HUES48 (cell line): ENCODE measurements around the gene CNTNAP3.
"Not testable (repeated sequence)": the region's sequence is repeated elsewhere in the genome, so short reads cannot be mapped to it uniquely, and the experiment has no call there.

Experiments used
- H3K27ac ChIP-seq: one replicate; pipeline ENCODE4 v1.7.0; 2013; ENCODE audit warnings: low read depth, low read length, inconsistent platforms
- H3K27me3 ChIP-seq: 2 replicates; pipeline ENCODE4 v1.6.1; 2013; ENCODE audit warnings: mild to moderate bottlenecking, low read length; ENCODE audit not compliant: control insufficient read depth, insufficient read depth
- H3K36me3 ChIP-seq: 2 replicates; pipeline ENCODE4 v1.6.1; 2013; ENCODE audit warnings: low read length; ENCODE audit not compliant: control insufficient read depth, insufficient read depth
- H3K4me1 ChIP-seq: 2 replicates; pipeline ENCODE4 v1.6.1; 2013; ENCODE audit warnings: mild to moderate bottlenecking, low read length; ENCODE audit not compliant: control insufficient read depth, insufficient read depth
- H3K4me3 ChIP-seq: 2 replicates; pipeline ENCODE4 v1.5.1; 2013; ENCODE audit warnings: mild to moderate bottlenecking, low read depth, low read length
- H3K9ac ChIP-seq: 2 replicates; pipeline ENCODE4 v1.6.1; 2013; ENCODE audit warnings: mild to moderate bottlenecking, low read depth, low read length, moderate library complexity
- H3K9me3 ChIP-seq: 2 replicates; pipeline ENCODE4 v1.6.1; 2013; ENCODE audit warnings: low read length; ENCODE audit not compliant: control insufficient read depth, insufficient read depth

Gene CNTNAP3

DNA sequence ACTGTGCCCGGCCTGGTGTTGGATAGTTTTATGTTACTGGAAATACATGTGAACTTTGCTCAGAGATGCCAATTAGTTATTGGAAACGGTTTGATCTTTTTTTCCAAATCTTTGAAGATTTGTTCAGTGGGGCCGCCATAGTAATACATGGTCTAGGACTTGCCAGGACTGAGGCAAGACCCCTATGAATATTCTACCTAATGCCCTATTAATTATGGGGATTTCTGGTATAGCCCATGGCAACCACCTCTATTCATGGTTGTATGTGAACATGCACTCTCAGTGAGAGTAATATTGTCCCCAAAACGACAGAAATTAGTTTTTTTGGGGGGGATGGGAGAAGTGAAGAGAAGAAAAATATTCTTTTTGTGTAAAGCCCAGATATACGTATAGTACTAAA lies 220.3 kb downstream of the CNTNAP3 start:
- not testable (repeated sequence) for H3K27ac ChIP-seq, H3K4me3 ChIP-seq, H3K36me3 ChIP-seq, H3K27me3 ChIP-seq, H3K4me1 ChIP-seq, H3K9me3 ChIP-seq, H3K9ac ChIP-seq

DNA sequence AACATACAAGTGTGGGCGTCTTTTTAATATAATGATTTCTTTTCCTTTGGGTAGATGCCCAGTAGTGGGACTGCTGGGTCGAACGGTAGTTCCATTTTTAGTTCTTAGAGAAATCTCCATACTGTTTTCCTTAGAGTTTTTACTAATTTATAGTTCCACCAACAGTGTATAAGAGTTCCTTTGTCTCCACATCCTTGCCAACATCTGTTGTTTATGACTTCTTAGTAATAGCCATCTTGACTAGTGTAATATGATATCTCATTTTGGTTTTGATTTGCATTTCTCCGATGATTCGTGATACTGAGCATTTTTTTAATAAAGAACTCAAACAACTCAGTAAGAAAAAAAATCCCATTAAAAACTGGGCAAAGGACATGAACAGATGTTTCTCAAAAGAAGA lies 225.0 kb downstream of the CNTNAP3 start:
- not testable (repeated sequence) for H3K9me3 ChIP-seq

DNA sequence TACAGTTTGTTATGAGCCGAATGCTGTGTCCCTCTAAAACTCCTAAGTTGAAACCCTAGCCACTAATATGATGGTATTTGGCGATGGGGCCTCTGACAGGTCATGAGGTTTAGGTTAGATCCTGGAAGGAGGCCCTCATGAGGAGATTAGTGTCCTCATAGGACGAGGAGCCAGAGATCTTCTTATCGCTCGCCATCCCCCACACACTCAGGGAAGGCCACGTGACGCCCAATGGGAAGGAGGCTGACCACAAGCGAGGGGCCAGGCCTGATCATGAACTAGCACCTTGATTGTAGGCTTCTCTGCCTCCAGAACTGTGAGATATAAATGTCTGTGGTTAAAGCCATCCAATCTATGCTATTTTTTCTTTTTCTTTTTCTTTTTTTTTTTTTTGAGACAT lies 233.5 kb downstream of the CNTNAP3 start:
- not testable (repeated sequence) for H3K27me3 ChIP-seq, H3K27ac ChIP-seq, H3K4me3 ChIP-seq, H3K36me3 ChIP-seq, H3K9me3 ChIP-seq, H3K4me1 ChIP-seq, H3K9ac ChIP-seq

More for the DNA sequence above, 225.0 kb downstream of the CNTNAP3 start:
- H3K27me3 ChIP-seq, H3K36me3 ChIP-seq, H3K4me3 ChIP-seq, H3K27ac ChIP-seq, H3K4me1 ChIP-seq, H3K9ac ChIP-seq: not testable (repeated sequence)

GRCh38 chr9:39046833-39047232 lies 241.1 kb downstream of the CNTNAP3 start:
- not testable (repeated sequence) for H3K4me1 ChIP-seq, H3K9ac ChIP-seq, H3K36me3 ChIP-seq, H3K4me3 ChIP-seq, H3K27me3 ChIP-seq, H3K27ac ChIP-seq
- peaks cover 11% of the 10 kb centered on the region for H3K9me3 ChIP-seq

GRCh38 chr9:39042352-39042803 lies 245.6 kb downstream of the CNTNAP3 start:
- not testable (repeated sequence) for H3K4me1 ChIP-seq, H3K27me3 ChIP-seq, H3K36me3 ChIP-seq, H3K27ac ChIP-seq, H3K4me3 ChIP-seq, H3K9ac ChIP-seq
- peaks cover 14% of the 10 kb centered on the region for H3K9me3 ChIP-seq

GRCh38 chr9:39041774-39042173 lies 246.2 kb downstream of the CNTNAP3 start:
- H3K4me1 ChIP-seq, H3K9me3 ChIP-seq, H3K4me3 ChIP-seq: not testable (repeated sequence)

GRCh38 chr9:39039148-39039547 lies 248.8 kb downstream of the CNTNAP3 start:
- H3K27ac ChIP-seq, H3K4me1 ChIP-seq, H3K9ac ChIP-seq, H3K36me3 ChIP-seq, H3K9me3 ChIP-seq, H3K4me3 ChIP-seq, H3K27me3 ChIP-seq: not testable (repeated sequence)

More at GRCh38 chr9:39041774-39042173, 246.2 kb downstream of the CNTNAP3 start:
- H3K27ac ChIP-seq, H3K9ac ChIP-seq, H3K27me3 ChIP-seq, H3K36me3 ChIP-seq: not testable (repeated sequence)

DNA sequence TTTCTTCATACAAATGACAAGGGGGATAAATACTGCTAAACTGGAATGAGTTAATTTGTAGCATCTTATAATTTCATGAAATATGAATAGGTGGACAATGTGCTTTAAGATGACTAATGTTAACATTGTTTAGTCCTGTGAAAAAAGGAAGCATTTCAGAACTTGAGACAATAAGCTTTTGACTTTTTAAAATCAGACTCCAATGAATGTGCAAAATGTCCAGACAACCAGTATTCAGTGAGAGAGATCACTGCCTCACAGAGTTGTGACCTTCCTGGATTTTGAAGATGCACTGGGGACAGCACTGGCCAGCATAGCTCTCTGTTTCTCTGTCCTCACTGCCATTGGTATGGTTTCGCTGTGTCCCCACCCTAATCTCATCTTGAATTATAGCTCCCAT lies 249.7 kb downstream of the CNTNAP3 start:
- H3K4me1 ChIP-seq, H3K36me3 ChIP-seq, H3K9ac ChIP-seq, H3K4me3 ChIP-seq, H3K9me3 ChIP-seq, H3K27me3 ChIP-seq, H3K27ac ChIP-seq: not testable (repeated sequence)

DNA sequence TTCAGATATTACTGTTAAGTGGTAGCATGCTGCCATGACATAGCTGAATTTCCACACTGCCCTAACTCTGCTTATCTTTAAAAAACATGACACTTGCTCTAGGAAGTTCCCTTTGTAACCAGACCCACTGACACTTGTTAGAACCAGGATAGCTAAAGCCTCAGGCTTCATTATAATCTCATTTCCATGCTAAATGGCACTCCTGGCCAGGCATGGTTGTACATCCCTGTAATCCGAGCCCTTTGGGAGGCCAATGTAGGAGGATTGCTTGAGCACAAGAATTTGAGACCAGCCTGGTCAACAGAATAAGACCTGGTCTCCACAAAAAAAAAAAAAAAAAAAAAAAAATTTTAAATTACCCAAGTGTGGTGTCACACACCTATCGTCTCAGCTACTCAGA lies 254.1 kb downstream of the CNTNAP3 start:
- H3K27ac ChIP-seq, H3K4me3 ChIP-seq, H3K4me1 ChIP-seq, H3K36me3 ChIP-seq, H3K9ac ChIP-seq, H3K27me3 ChIP-seq, H3K9me3 ChIP-seq: not testable (repeated sequence)

DNA sequence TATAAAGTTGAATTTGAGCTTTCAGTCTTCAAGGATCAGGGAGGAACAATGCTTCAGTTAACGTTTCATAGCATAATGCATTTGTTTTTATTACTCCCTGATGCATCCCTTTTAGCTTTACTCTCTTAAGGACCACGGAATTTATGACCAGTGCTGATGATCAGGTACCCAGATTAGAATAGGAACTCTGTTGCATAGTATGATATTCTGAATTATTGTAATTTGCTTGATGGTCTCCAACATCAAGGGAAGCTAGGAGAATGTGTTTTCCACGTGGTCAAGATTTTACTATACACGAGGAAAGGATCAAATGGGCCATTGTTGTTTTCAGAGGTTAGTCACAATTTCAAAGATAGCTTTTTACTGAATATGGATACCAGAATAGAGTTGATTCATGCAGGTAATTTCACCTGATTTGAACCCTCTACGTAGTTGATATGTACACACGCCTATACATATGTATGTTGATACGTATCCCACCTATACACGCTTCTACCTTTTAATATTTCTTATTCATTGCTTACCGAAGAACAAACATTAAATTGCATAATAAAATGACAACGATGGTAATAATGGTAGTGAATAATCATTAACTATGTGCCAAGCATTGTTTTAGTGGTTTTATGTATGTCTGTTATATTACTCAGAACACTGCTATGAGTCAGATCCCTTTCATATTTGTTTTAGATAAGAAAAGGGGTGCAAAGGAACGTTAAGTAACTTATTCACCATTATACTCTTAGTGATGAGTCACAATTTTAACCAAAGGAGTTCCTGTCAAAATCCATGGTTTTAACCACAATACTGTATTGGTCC lies 257.6 kb downstream of the CNTNAP3 start:
- H3K4me3 ChIP-seq: not testable (repeated sequence)

GRCh38 chr9:39028855-39029254 lies 259.1 kb downstream of the CNTNAP3 start:
- H3K9me3 ChIP-seq, H3K4me3 ChIP-seq, H3K4me1 ChIP-seq, H3K9ac ChIP-seq, H3K27ac ChIP-seq, H3K36me3 ChIP-seq, H3K27me3 ChIP-seq: not testable (repeated sequence)

More for the DNA sequence above, 257.6 kb downstream of the CNTNAP3 start:
- not testable (repeated sequence) for H3K9ac ChIP-seq, H3K9me3 ChIP-seq, H3K36me3 ChIP-seq, H3K4me1 ChIP-seq, H3K27me3 ChIP-seq, H3K27ac ChIP-seq
